Hepatocyte (in vitro differentiated cells): ENCODE data around the gene SRBD1. TPM values are rescaled to one million over a fixed set of nuclear protein-coding genes. Genes with fewer than 3 reads are reported as not detected.

Experiments
- DNase-seq: peaks from one replicate; pipeline ENCODE4 v3.0.0-alpha.2; 2016; ENCODE audit warnings: low spot score
- H2AFZ ChIP-seq: fragments of 200-600 bp; sonication (generic); 2 replicates; pipeline ENCODE4 v1.6.0; 2016; ENCODE audit warnings: antibody characterized with exemption, mild to moderate bottlenecking
- H3K27ac ChIP-seq: fragments of 200-600 bp; sonication (generic); 2 replicates; pipeline ENCODE4 v1.5.1; 2016; ENCODE audit warnings: mild to moderate bottlenecking
- H3K27me3 ChIP-seq: fragments of 200-600 bp; sonication (generic); 2 replicates; pipeline ENCODE4 v1.6.1; 2016
- H3K36me3 ChIP-seq: fragments of 200-600 bp; sonication (generic); replicated peaks from 2 replicates; pipeline ENCODE4 v1.5.1; 2016; ENCODE audit warnings: low read depth; ENCODE audit not compliant: insufficient read depth
- H3K4me1 ChIP-seq: fragments of 200-600 bp; sonication (generic); 2 replicates; pipeline ENCODE4 v1.5.1; 2016; ENCODE audit warnings: mild to moderate bottlenecking, moderate library complexity; ENCODE audit not compliant: insufficient read depth
- H3K4me2 ChIP-seq: fragments of 200-600 bp; sonication (generic); 2 replicates; pipeline ENCODE4 v1.6.0; 2016
- H3K4me3 ChIP-seq: fragments of 200-600 bp; sonication (generic); 2 replicates; pipeline ENCODE4 v1.5.1; 2016; ENCODE audit warnings: mild to moderate bottlenecking
- H3K79me2 ChIP-seq: fragments of 200-600 bp; sonication (generic); 2 replicates; pipeline ENCODE4 v1.6.0; 2017; ENCODE audit warnings: mild to moderate bottlenecking
- H3K9me2 ChIP-seq: fragments of 200-600 bp; sonication (generic); replicated peaks from 2 replicates; pipeline ENCODE4 v1.6.0; 2017; ENCODE audit warnings: mild to moderate bottlenecking; ENCODE audit not compliant: insufficient read depth
- H3K9me3 ChIP-seq: fragments of 200-600 bp; sonication (generic); 2 replicates; pipeline ENCODE4 v1.5.1; 2016; ENCODE audit warnings: low read depth, mild to moderate bottlenecking
- H4K20me1 ChIP-seq: fragments of 200-600 bp; sonication (generic); 2 replicates; pipeline ENCODE4 v1.6.0; 2016; ENCODE audit warnings: mild to moderate bottlenecking; ENCODE audit not compliant: insufficient read depth, poor library complexity, severe bottlenecking
- EZH2 ChIP-seq: fragments of 200-600 bp; sonication (generic); IDR thresholded peaks from 2 replicates; pipeline ENCODE4 v1.6.1; 2016; ENCODE audit warnings: antibody characterized with exemption, mild to moderate bottlenecking, borderline replicate concordance
- EZH2phosphoT487 ChIP-seq: fragments of 200-600 bp; sonication (generic); IDR thresholded peaks from one replicate; pipeline ENCODE4 v1.6.1; 2018; ENCODE audit warnings: antibody characterized with exemption, mild to moderate bottlenecking, low read depth, moderate library complexity; ENCODE audit not compliant: unreplicated experiment, severe bottlenecking
- WGBS: methylation state at CpG from one replicate; pipeline ENCODE4 v1.1.6; 2016; ENCODE audit warnings: low lambda C conversion rate; ENCODE audit errors: missing lambda C conversion rate; 5-methylcytosine and 5-hydroxymethylcytosine counted together
- polyA plus RNA-seq: library from polyadenylated mRNA; unstranded; fragments of >200 nt; fragmentation: Nextera tagmentation; extraction: Ambion mirVana; gene quantifications from 2 replicates; pipeline ENCODE4 v1.2.1, GENCODE V29; 2016
- total RNA-seq: library from RNA; depleted of rRNA; stranded (reverse); fragments of >200 nt; gene quantifications from 2 replicates; pipeline ENCODE4 v1.2.3, GENCODE V29; 2014
- TF ChIP-seq, protein P1 (sequence below): fragments of 200-600 bp; sonication (generic); IDR thresholded peaks from 2 replicates; pipeline ENCODE4 v1.5.1; 2016; ENCODE audit warnings: antibody characterized with exemption, mild to moderate bottlenecking; ENCODE audit not compliant: poor library complexity

Gene SRBD1
- total and polyA plus RNA-seq, 2 experiments from 2014 or later, result 6.7 to 16.6 TPM

DNA sequence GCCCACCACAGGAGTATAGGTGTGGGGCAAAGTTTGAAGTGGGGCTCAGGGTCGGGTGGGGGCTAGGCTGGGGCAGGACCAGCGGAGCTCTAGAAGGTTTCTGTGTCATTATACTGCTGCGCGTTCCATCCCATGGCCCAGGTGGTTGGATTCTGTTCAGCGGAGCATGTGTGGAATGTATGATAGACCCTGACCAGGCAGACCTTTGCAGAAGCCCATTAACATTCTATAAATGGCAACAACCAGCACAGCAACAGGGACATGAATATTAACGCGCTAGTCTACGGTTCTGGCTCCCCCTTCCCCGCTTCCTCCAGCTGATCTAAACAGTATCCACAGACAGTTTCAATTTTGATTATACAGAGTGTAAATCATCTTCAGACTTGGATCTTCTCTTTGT is 36.3 kb upstream of the SRBD1 start:
- no peak overlapping the region for H2AFZ ChIP-seq
- H3K9me3 ChIP-seq, result no peaks in the 10 kb centered on the region
- no peak for DNase-seq
- peaks cover 6% of the 10 kb centered on the region for H3K27me3 ChIP-seq
- no peaks in the 10 kb centered on the region for H3K9me2 ChIP-seq
- no peak overlapping the region for H3K27ac ChIP-seq
- TF ChIP-seq EZH2, result no peak
- no peak for TF ChIP-seq EZH2phosphoT487
- TF ChIP-seq, protein P1, sequence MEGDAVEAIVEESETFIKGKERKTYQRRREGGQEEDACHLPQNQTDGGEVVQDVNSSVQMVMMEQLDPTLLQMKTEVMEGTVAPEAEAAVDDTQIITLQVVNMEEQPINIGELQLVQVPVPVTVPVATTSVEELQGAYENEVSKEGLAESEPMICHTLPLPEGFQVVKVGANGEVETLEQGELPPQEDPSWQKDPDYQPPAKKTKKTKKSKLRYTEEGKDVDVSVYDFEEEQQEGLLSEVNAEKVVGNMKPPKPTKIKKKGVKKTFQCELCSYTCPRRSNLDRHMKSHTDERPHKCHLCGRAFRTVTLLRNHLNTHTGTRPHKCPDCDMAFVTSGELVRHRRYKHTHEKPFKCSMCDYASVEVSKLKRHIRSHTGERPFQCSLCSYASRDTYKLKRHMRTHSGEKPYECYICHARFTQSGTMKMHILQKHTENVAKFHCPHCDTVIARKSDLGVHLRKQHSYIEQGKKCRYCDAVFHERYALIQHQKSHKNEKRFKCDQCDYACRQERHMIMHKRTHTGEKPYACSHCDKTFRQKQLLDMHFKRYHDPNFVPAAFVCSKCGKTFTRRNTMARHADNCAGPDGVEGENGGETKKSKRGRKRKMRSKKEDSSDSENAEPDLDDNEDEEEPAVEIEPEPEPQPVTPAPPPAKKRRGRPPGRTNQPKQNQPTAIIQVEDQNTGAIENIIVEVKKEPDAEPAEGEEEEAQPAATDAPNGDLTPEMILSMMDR, result no peak
- WGBS, result 80% methylated on average over 9 of the region's 9 CpGs
- H3K79me2 ChIP-seq, result no peaks in the 10 kb centered on the region
- H3K4me3 ChIP-seq, result no peak overlapping the region
- peaks cover 10% of the 10 kb centered on the region for H3K4me1 ChIP-seq
- no peak overlapping the region for H3K4me2 ChIP-seq
- H3K36me3 ChIP-seq, result no peaks in the 10 kb centered on the region
- H4K20me1 ChIP-seq, result no peaks in the 10 kb centered on the region

DNA sequence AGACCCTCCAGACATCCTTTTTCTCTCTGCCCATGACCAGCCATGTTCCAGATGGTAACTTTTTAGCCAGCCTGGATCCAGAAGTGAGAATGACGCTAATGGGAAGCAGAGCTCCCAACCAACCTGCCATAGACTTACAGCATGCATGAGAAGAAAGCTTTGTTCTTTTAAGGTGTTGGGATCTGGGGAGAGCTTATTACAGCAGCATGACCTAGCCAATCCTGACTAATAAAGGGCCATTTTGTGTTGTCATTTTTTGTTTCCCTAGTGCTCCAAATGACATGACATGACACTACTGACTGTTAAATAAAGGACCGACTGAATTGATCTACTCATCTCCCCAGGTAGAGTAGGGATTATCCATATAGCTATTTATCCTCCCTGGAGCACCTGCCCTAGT is 35.2 kb upstream of the SRBD1 start:
- H2AFZ ChIP-seq, result no peak overlapping the region
- WGBS, result 95% methylated on average over 2 of the region's 2 CpGs
- H3K4me3 ChIP-seq, result no peak overlapping the region
- peaks cover 10% of the 10 kb centered on the region for H3K4me1 ChIP-seq
- H3K4me2 ChIP-seq, result no peak overlapping the region
- H3K27me3 ChIP-seq, result peaks cover 9% of the 10 kb centered on the region
- no peaks in the 10 kb centered on the region for H3K9me3 ChIP-seq
- no peaks in the 10 kb centered on the region for H3K79me2 ChIP-seq
- TF ChIP-seq, protein P1, result no peak
- TF ChIP-seq EZH2phosphoT487 (no peak), EZH2 (no peak)
- no peaks in the 10 kb centered on the region for H4K20me1 ChIP-seq
- H3K36me3 ChIP-seq, result no peaks in the 10 kb centered on the region
- no peaks in the 10 kb centered on the region for H3K9me2 ChIP-seq
- no peak for DNase-seq
- H3K27ac ChIP-seq, result no peak overlapping the region

DNA sequence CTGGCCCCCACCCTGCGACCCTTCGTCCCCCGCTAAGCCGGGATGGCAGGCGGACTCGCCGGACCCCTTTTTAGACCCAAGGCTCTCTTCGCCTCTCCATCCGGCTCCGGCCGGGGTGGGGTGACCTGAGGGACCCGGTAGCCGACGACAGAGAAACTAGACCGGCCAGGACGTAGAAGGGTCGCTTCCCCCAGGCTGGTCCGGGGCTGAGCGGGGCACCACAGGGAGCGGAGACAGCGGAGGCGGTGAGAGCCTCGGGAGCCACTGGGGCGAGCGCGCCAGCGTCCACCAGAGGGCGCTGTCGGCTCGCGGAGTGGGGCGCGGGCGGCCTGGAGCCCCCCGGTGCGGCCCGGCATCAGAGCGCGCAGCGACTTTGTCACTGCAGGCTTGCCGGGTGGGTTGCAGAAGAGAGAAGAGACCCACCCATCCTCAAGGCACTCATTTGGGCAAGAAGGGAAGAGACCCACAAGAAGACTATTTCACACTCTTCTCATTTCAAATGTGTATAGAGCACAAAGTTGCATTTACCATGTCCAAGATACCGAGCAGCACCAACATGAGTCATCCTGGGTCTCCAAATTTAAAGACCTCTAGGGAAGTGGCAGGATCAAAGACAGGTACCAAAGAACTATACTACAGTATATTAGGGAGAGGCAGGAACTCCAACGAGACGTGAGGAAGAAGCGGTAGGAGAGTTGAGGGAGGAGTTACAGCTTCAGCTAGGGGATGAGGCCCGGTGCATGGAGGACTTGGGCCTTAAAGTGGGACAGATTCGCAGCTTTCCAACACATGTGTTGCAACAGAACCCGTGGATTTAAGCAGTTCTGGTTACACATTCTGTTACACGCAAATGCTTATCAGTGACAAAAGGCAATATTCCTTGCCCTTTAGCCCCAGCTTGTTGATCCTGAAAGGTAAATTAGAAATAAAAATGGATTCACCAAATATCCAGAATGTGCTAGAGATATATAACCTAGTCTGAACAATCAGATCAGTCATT is 32.8 kb upstream of the SRBD1 start:
- Histone ChIP-seq H4K20me1 (no peaks in the 10 kb centered on the region), H3K9me3 (no peaks in the 10 kb centered on the region), H3K4me3 (peak overlapping the region; percentile 89), H3K27me3 (peaks cover 19% of the 10 kb centered on the region), H3K4me2 (peak overlapping the region; percentile 99), H3K27ac (no peak overlapping the region), H2AFZ (peak overlapping the region; percentile 91), H3K36me3 (no peaks in the 10 kb centered on the region), H3K9me2 (no peaks in the 10 kb centered on the region), H3K4me1 (peaks cover 5% of the 10 kb centered on the region), H3K79me2 (no peaks in the 10 kb centered on the region)
- TF ChIP-seq, protein P1, result peak; percentile 95
- no peak for TF ChIP-seq EZH2
- WGBS, result 25% methylated on average over 35 of the region's 49 CpGs
- DNase-seq, result peak; percentile 84
